Epithelial cell of esophagus (primary cell): ENCODE measurements around the gene MIS12.
A peak's percentile ranks its signal among the peaks of the same experiment; 100 is the strongest.

Source experiments
- DNase-seq: peaks from one replicate; pipeline ENCODE4 v3.0.0; 2010; ENCODE audit warnings: low read depth
- H3K4me3 ChIP-seq: 2 replicates; pipeline ENCODE4 v1.5.1; 2011; ENCODE audit warnings: mild to moderate bottlenecking, low read length, control low read depth
- CTCF ChIP-seq: IDR thresholded peaks from 2 replicates; pipeline ENCODE4 v1.5.1; 2011; ENCODE audit warnings: low read depth, mild to moderate bottlenecking, low read length, control low read depth, inconsistent platforms; ENCODE audit not compliant: insufficient read depth; ENCODE audit errors: missing control alignments

The MIS12 gene

GRCh38 chr17:5500247-5500588 is 13.9 kb downstream of the MIS12 start:
- TF ChIP-seq CTCF: no peak
- H3K4me3 ChIP-seq: peak overlapping the region; percentile 8
- no peak for DNase-seq

GRCh38 chr17:5500589-5501391 is 14.4 kb downstream of the MIS12 start:
- TF ChIP-seq CTCF: no peak
- peak overlapping the region; percentile 34 for H3K4me3 ChIP-seq
- peak; percentile 62 for DNase-seq

GRCh38 chr17:5501685-5502084 is 15.3 kb downstream of the MIS12 start:
- no peak for TF ChIP-seq CTCF
- no peak for DNase-seq
- H3K4me3 ChIP-seq: no peak overlapping the region

- no peak overlapping the region for H3K4me3 ChIP-seq
- no peak for TF ChIP-seq CTCF
- DNase-seq: no peak
Measured at GRCh38 chr17:5502552-5502951, 16.2 kb downstream of the MIS12 start.

GRCh38 chr17:5506307-5506706 is 19.9 kb downstream of the MIS12 start:
- no peak for TF ChIP-seq CTCF
- H3K4me3 ChIP-seq: no peak overlapping the region
- no peak for DNase-seq

- DNase-seq: peak; percentile 65
- H3K4me3 ChIP-seq: no peak overlapping the region
- TF ChIP-seq CTCF: no peak
Measured at GRCh38 chr17:5508810-5509209, 22.4 kb downstream of the MIS12 start.

GRCh38 chr17:5509482-5509881 is 23.1 kb downstream of the MIS12 start:
- peak; percentile 77 for DNase-seq
- no peak overlapping the region for H3K4me3 ChIP-seq
- TF ChIP-seq CTCF: no peak
